K562 (cell line): ENCODE measurements around the gene ROBO1. TPM values are rescaled to one million over a fixed set of nuclear protein-coding genes. Genes with fewer than 3 reads are reported as not detected.

ENCODE experiments used
- ATAC-seq: fragments of 200-7000 bp; cut with Tn5 transposase; 3 replicates; pipeline ENCODE4 v1.9.1; 2020; ENCODE audit warnings: moderate library complexity
- BruUV-seq: library from RNA; stranded (reverse); fragments of 400-500 nt; replicated peaks from 2 replicates; lab custom pipeline; 2021; lab: Mats Ljungman, UMichigan
- CTCF ChIA-PET: fragments of 300-600 bp; formaldehyde crosslinking; extraction: SDS; loops from one replicate; lab custom pipeline; 2021; ENCODE audit warnings: low intra/inter-chr PET ratio; lab: Yijun Ruan, JAX
- POLR2A ChIA-PET: fragments of 300-600, 350-650 bp; sonication (Branson Sonifier 250); formaldehyde crosslinking; extraction: SDS; loops from one replicate; lab custom pipeline; 2021; ENCODE audit warnings: antibody characterized with exemption, inconsistent platforms; lab: Yijun Ruan, JAX
- DNase-seq, 4 experiments: peaks; one replicate each; pipeline versions ENCODE4 v3.0.0 to v3.0.0-alpha.2; 2011 to 2018; ENCODE audit warnings: low spot score in 3 of 4, mixed read lengths in 3 of 4; ENCODE audit errors: extremely low read depth in 1 of 4
- FAIRE-seq: peaks from 2 replicates; lab custom pipeline; 2011; peaks lifted over from hg19 to GRCh38; lab: Jason Lieb, UNC
- H2AFZ ChIP-seq: 2 replicates; pipeline ENCODE4 v1.6.0; 2011; ENCODE audit warnings: low read depth, low read length, control low read depth, inconsistent platforms
- H3K27ac ChIP-seq: fragments of 200-600 bp; 3 replicates; pipeline ENCODE4 v1.8.0; 2011; ENCODE audit warnings: low read depth, mild to moderate bottlenecking, control low read depth, inconsistent platforms, low read length, moderate library complexity, mixed read lengths; ENCODE audit errors: extremely low read depth
- H3K27me3 ChIP-seq, 2 experiments: fragments of 300-600 bp in 1 of 2; 2 replicates in 1 of 2; 3 replicates in 1 of 2; pipeline versions ENCODE4 v1.6.0 to v1.8.0; 2011; ENCODE audit warnings: inconsistent platforms in 2 of 2, low read length in 2 of 2, mild to moderate bottlenecking in 1 of 2, mixed read lengths in 1 of 2, moderate library complexity in 1 of 2; ENCODE audit not compliant: control insufficient read depth in 2 of 2, insufficient read depth in 2 of 2
- H3K36me3 ChIP-seq: fragments of 300-600 bp; 3 replicates; pipeline ENCODE4 v1.8.0; 2011; ENCODE audit warnings: mild to moderate bottlenecking, low read length, inconsistent platforms; ENCODE audit not compliant: control insufficient read depth, insufficient read depth
- H3K4me1 ChIP-seq, 2 experiments: fragments of 200-600 bp in 1 of 2; replicated peaks in 1 of 2; 2 replicates in 1 of 2; 3 replicates in 1 of 2; pipeline versions ENCODE4 v1.5.1 to v1.8.0; 2011; ENCODE audit warnings: inconsistent platforms in 2 of 2, low read length in 2 of 2, mild to moderate bottlenecking in 1 of 2, mixed read lengths in 1 of 2, moderate library complexity in 1 of 2; ENCODE audit not compliant: control insufficient read depth in 2 of 2, insufficient read depth in 2 of 2
- H3K4me2 ChIP-seq: 2 replicates; pipeline ENCODE4 v1.6.1; 2011; ENCODE audit warnings: low read length, control low read depth, inconsistent platforms, mixed read lengths; ENCODE audit not compliant: insufficient read depth
- H3K4me3 ChIP-seq: fragments of 200-600 bp; sonication (generic), shearing (Covaris generic); 2 replicates; pipeline ENCODE4 v1.5.1; 2016; ENCODE audit warnings: control low read depth, inconsistent platforms
- H3K79me2 ChIP-seq: fragments of 200-600 bp; 3 replicates; pipeline ENCODE4 v1.8.0; 2011; ENCODE audit warnings: low read length, inconsistent platforms; ENCODE audit not compliant: control insufficient read depth, insufficient read depth
- H3K9ac ChIP-seq, 2 experiments: 2 replicates each; pipeline versions ENCODE4 v1.6.0 to v1.6.1; 2011; ENCODE audit warnings: low read depth in 2 of 2, low read length in 2 of 2, control low read depth in 1 of 2, inconsistent platforms in 1 of 2, mild to moderate bottlenecking in 1 of 2, mixed read lengths in 1 of 2; ENCODE audit not compliant: insufficient read depth in 1 of 2
- H3K9me1 ChIP-seq: one replicate; pipeline ENCODE4 v1.6.0; 2011; ENCODE audit warnings: inconsistent platforms, mild to moderate bottlenecking, low read length, moderate library complexity; ENCODE audit not compliant: control insufficient read depth, insufficient read depth
- H3K9me3 ChIP-seq: replicated peaks from 2 replicates; pipeline ENCODE4 v1.5.1; 2011; ENCODE audit warnings: low read depth, low read length, inconsistent platforms; ENCODE audit not compliant: control insufficient read depth, insufficient read depth
- H4K20me1 ChIP-seq: replicated peaks from 2 replicates; pipeline ENCODE4 v1.6.1; 2011; ENCODE audit warnings: low read length, inconsistent platforms, mixed read lengths; ENCODE audit not compliant: control insufficient read depth, insufficient read depth
- AFF4 ChIP-seq: sonication (generic); formaldehyde crosslinking; IDR thresholded peaks from 2 replicates; pipeline ENCODE4 v1.8.0; 2023; ENCODE audit warnings: mild to moderate bottlenecking, missing genetic modification reagents
- BRD9 ChIP-seq: fragments of 450-650 bp; IDR thresholded peaks from 2 replicates; pipeline ENCODE4 v1.6.1; 2018; ENCODE audit warnings: low read depth; ENCODE audit not compliant: partially characterized antibody
- JUN ChIP-seq, 2 experiments: sonication (generic) in 1 of 2; formaldehyde crosslinking in 1 of 2; IDR thresholded peaks; 2 replicates each; pipeline versions ENCODE4 v1.6.1 to v1.8.0; 2012 to 2022; ENCODE audit warnings: borderline replicate concordance in 2 of 2, mild to moderate bottlenecking in 2 of 2, improper control_type of control experiment in 1 of 2, low read depth in 1 of 2, low read length in 1 of 2, missing genetic modification reagents in 1 of 2
- MEIS2 ChIP-seq: fragments of 450-650 bp; IDR thresholded peaks from 2 replicates; pipeline ENCODE4 v1.6.1; 2014; ENCODE audit warnings: mild to moderate bottlenecking; ENCODE audit not compliant: partially characterized antibody
- POLR2H ChIP-seq: IDR thresholded peaks from 2 replicates; pipeline ENCODE4 v1.6.1; 2016; ENCODE audit warnings: missing genetic modification characterization, low read depth, mild to moderate bottlenecking, control low read depth, missing compliant biosample characterization, moderate library complexity
- TAL1 ChIP-seq: fragments of 450-650 bp; IDR thresholded peaks from 2 replicates; pipeline ENCODE4 v1.6.1; 2016; ENCODE audit warnings: mild to moderate bottlenecking
- WGBS: fragments of 100-300 bp; shearing (Covaris generic); methylation state at CpG from one replicate; pipeline ENCODE4 v1.1.6; 2016; ENCODE audit warnings: low coverage, mixed read lengths; ENCODE audit not compliant: insufficient coverage; ENCODE audit errors: missing lambda C conversion rate; 5-methylcytosine and 5-hydroxymethylcytosine counted together
- in situ Hi-C: fragments of 300-500 bp; cut with MboI; formaldehyde crosslinking; loops from 4 replicates; pipeline ENCODE4 v1.15.0; 2018; ENCODE audit warnings: inconsistent platforms, mixed read lengths
- intact Hi-C: fragments of 100-400 bp; cut with micrococcal nuclease; formaldehyde crosslinking; loops from 2 replicates; pipeline ENCODE4 v1.14.2; 2022
- polyA plus RNA-seq, 8 experiments: library from polyadenylated mRNA; depleted of rRNA in 4 of 8; stranded (reverse) in 5 of 8; unstranded in 3 of 8; fragments of >200 nt; fragmentation: Nextera tagmentation in 2 of 8; fragmentation: Illumina TruSeq in 1 of 8; extraction: Ambion mirVana in 2 of 8; extraction: Trizol in 1 of 8; gene quantifications; 2 replicates each; pipeline versions ENCODE4 v1.2.1 to v1.2.3, GENCODE V29; 2011 to 2014; ENCODE audit warnings: inconsistent platforms in 1 of 8, missing spikeins in 1 of 8
- total RNA-seq, 7 experiments: library from RNA; depleted of rRNA in 6 of 7; stranded (reverse); fragments of >200 nt in 6 of 7; fragmentation: Illumina TruSeq in 2 of 7; extraction: Trizol in 2 of 7; gene quantifications; 2 replicates each; pipeline versions ENCODE4 v1.2.1 to v1.2.3, GENCODE V29; 2011 to 2021; ENCODE audit warnings: low replicate concordance in 1 of 7
- TF ChIP-seq, protein P1 (sequence below): IDR thresholded peaks from 2 replicates; pipeline ENCODE4 v1.6.1; 2011; ENCODE audit not compliant: insufficient read length; ENCODE audit errors: extremely low read depth

The ROBO1 gene
- total and polyA plus RNA-seq, 9 of the 15 experiments (the other 6 are each of a cell fraction or from before 2014, with no cell fraction given): 0.01 to 0.53 (median 0.17) TPM; not detected in 5

- TF ChIP-seq JUN (IDR thresholded peaks at IDR 0.05; ENCODE audit: borderline replicate concordance, low read depth, low read length) (no peak), JUN (CRISPR knock-in tag; IDR thresholded peaks at IDR 0.05; ENCODE audit: borderline replicate concordance) (no peak), POLR2H (tag) (no peak)
- TF ChIP-seq, protein P1, sequence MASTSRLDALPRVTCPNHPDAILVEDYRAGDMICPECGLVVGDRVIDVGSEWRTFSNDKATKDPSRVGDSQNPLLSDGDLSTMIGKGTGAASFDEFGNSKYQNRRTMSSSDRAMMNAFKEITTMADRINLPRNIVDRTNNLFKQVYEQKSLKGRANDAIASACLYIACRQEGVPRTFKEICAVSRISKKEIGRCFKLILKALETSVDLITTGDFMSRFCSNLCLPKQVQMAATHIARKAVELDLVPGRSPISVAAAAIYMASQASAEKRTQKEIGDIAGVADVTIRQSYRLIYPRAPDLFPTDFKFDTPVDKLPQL: no peak
- TF ChIP-seq, all 486 proteins: peak for 0
These were observed 6.4 kb downstream of the ROBO1 start (continued) for GRCh38 chr3:79761441-79761840.

GRCh38 chr3:79751703-79752102 lies 16.1 kb downstream of the ROBO1 start:
- intact Hi-C loops (no loop called here), in situ Hi-C loops (no loop called here)
- H4K20me1 ChIP-seq: no peaks in the 10 kb centered on the region
- ATAC-seq (no peak), FAIRE-seq (no peak)
- H3K79me2 ChIP-seq: no peaks in the 10 kb centered on the region
- ChIA-PET CTCF (no interaction called here), POLR2A (no interaction called here)
- no peaks in the 10 kb centered on the region for H3K36me3 ChIP-seq
- H3K4me2 ChIP-seq: no peak overlapping the region
- H3K4me1 ChIP-seq: no peaks in the 10 kb centered on the region
- no TSS peak for BruUV-seq
- no peak overlapping the region for H2AFZ ChIP-seq
- no peaks in the 10 kb centered on the region for H3K27me3 ChIP-seq
- TF ChIP-seq BRD9 (no peak), AFF4 (CRISPR knock-in tag) (no peak), MEIS2 (no peak), TAL1 (no peak)
- TF ChIP-seq, all 486 proteins: peak for 0
- DNase-seq: no peak
- no peaks in the 10 kb centered on the region for H3K9me1 ChIP-seq
- H3K4me3 ChIP-seq: no peak overlapping the region
- 0% methylated on average over 1 of the region's 1 CpG for WGBS
- no peak overlapping the region for H3K9ac ChIP-seq
- H3K27ac ChIP-seq: no peak overlapping the region
- no peaks in the 10 kb centered on the region for H3K9me3 ChIP-seq
